ENCODE data around the gene PNPLA2.
A peak's percentile ranks its signal among the peaks of the same experiment; 100 is the strongest.

The PNPLA2 gene

GRCh38 chr11:846496-847098, 27.9 kb downstream of the PNPLA2 start:
- DNase-seq = no peak

GRCh38 chr11:847876-848275, 29.2 kb downstream of the PNPLA2 start:
- DNase-seq = no peak

- DNase-seq = peak; percentile 73
Measured at GRCh38 chr11:848380-848931, 29.7 kb downstream of the PNPLA2 start.

- DNase-seq = no peak
Measured at GRCh38 chr11:849104-849824, 30.6 kb downstream of the PNPLA2 start.

- no peak for DNase-seq
Measured at GRCh38 chr11:849951-850774, 31.4 kb downstream of the PNPLA2 start.

GRCh38 chr11:850775-851763, 32.4 kb downstream of the PNPLA2 start:
- no peak for DNase-seq

GRCh38 chr11:852762-853161, 34.0 kb downstream of the PNPLA2 start:
- no peak for DNase-seq

- DNase-seq = no peak
Measured at GRCh38 chr11:853682-854448, 35.2 kb downstream of the PNPLA2 start.

GRCh38 chr11:854601-855329, 36.1 kb downstream of the PNPLA2 start:
- DNase-seq = no peak

GRCh38 chr11:855330-855674, 36.6 kb downstream of the PNPLA2 start:
- no peak for DNase-seq

- DNase-seq = no peak
Measured at GRCh38 chr11:855796-856195, 37.1 kb downstream of the PNPLA2 start.

- no peak for DNase-seq
Measured at GRCh38 chr11:856397-856796, 37.7 kb downstream of the PNPLA2 start.

GRCh38 chr11:858053-858761, 39.5 kb downstream of the PNPLA2 start:
- no peak for DNase-seq

GRCh38 chr11:858762-859339, 40.1 kb downstream of the PNPLA2 start:
- no peak for DNase-seq

GRCh38 chr11:859394-860131, 40.8 kb downstream of the PNPLA2 start:
- no peak for DNase-seq

GRCh38 chr11:860234-861104, 41.8 kb downstream of the PNPLA2 start:
- DNase-seq = no peak

GRCh38 chr11:861105-861479, 42.4 kb downstream of the PNPLA2 start:
- DNase-seq = no peak

- DNase-seq = no peak
Measured at GRCh38 chr11:862081-862661, 43.5 kb downstream of the PNPLA2 start.
